HFFc6 (cell line): ENCODE measurements around the gene AP5B1. TPM values are rescaled to one million over a fixed set of nuclear protein-coding genes. Genes with fewer than 3 reads are reported as not detected.

Experiments
- DNase-seq: peaks from one replicate; pipeline ENCODE4 v3.0.0-alpha.2; 2018
- H3K27ac Mint-ChIP-seq: 2 replicates; pipeline ENCODE4 v1.8.0; 2020; ENCODE audit warnings: mild to moderate bottlenecking, mixed read lengths
- H3K27me3 Mint-ChIP-seq: 2 replicates; pipeline ENCODE4 v1.8.0; 2021; ENCODE audit warnings: mild to moderate bottlenecking, moderate library complexity, mixed read lengths; ENCODE audit not compliant: insufficient read depth
- H3K36me3 Mint-ChIP-seq: 2 replicates; pipeline ENCODE4 v1.8.0; 2021; ENCODE audit warnings: low read depth, mixed read lengths
- H3K4me1 Mint-ChIP-seq: 2 replicates; pipeline ENCODE4 v1.8.0; 2020; ENCODE audit warnings: low read depth, mixed read lengths
- H3K4me3 Mint-ChIP-seq: 2 replicates; pipeline ENCODE4 v1.8.0; 2020; ENCODE audit warnings: mild to moderate bottlenecking, moderate library complexity, mixed read lengths
- H3K9me3 Mint-ChIP-seq: 2 replicates; pipeline ENCODE4 v1.8.0; 2020; ENCODE audit warnings: mild to moderate bottlenecking, mixed read lengths
- CTCF ChIP-seq: fragments of 200-600 bp; sonication (generic); IDR thresholded peaks from 2 replicates; pipeline ENCODE4 v1.5.0; 2021; ENCODE audit warnings: antibody characterized with exemption, mild to moderate bottlenecking
- total RNA-seq, 6 experiments: library from RNA; stranded (reverse); fragmentation: NEBNext Ultra II Directional; extraction: Animal tissue kit (Norgen Biotek cat#: 25700); gene quantifications; 2 replicates in 1 of 6; 3 replicates in 5 of 6; pipeline ENCODE4 v1.2.3, GENCODE V29; 2021

AP5B1 gene
- total RNA-seq, 6 experiments from 2014 or later = 8.7 to 11.1 (median 9.5) TPM

GRCh38 chr11:65821107-65821506 is 40.3 kb upstream of the AP5B1 start:
- H3K4me1 Mint-ChIP-seq = peaks cover 6% of the 10 kb centered on the region
- no peak overlapping the region for H3K4me3 Mint-ChIP-seq
- no peak for TF ChIP-seq CTCF
- H3K36me3 Mint-ChIP-seq = no peaks in the 10 kb centered on the region; the same call in 1 of the 2 replicates
- no peaks in the 10 kb centered on the region for H3K9me3 Mint-ChIP-seq
- no peak overlapping the region for H3K27ac Mint-ChIP-seq
- peaks cover 15% of the 10 kb centered on the region for H3K27me3 Mint-ChIP-seq
- DNase-seq = no peak

- peak overlapping the region; percentile 53 for H3K27ac Mint-ChIP-seq
Observed at GRCh38 chr11:65817835-65818680, 37.3 kb upstream of the AP5B1 start.

GRCh38 chr11:65817312-65817834 is 36.6 kb upstream of the AP5B1 start:
- no peaks in the 10 kb centered on the region; the same call in 1 of the 2 replicates for H3K36me3 Mint-ChIP-seq
- H3K9me3 Mint-ChIP-seq = no peaks in the 10 kb centered on the region
- no peak for DNase-seq
- H3K4me1 Mint-ChIP-seq = peaks cover 14% of the 10 kb centered on the region
- H3K27ac Mint-ChIP-seq = peak overlapping the region; percentile 53
- peak overlapping the region; percentile 86 for H3K4me3 Mint-ChIP-seq
- no peak for TF ChIP-seq CTCF
- peaks cover 17% of the 10 kb centered on the region for H3K27me3 Mint-ChIP-seq

More at GRCh38 chr11:65817835-65818680, 37.3 kb upstream of the AP5B1 start:
- Mint-ChIP-seq H3K27me3 (peaks cover 17% of the 10 kb centered on the region), H3K9me3 (no peaks in the 10 kb centered on the region), H3K4me3 (peak overlapping the region; percentile 86), H3K4me1 (peaks cover 14% of the 10 kb centered on the region), H3K36me3 (no peaks in the 10 kb centered on the region; the same call in 1 of the 2 replicates)
- peak; percentile 100 for TF ChIP-seq CTCF
- DNase-seq = peak; percentile 76

GRCh38 chr11:65816696-65817095 is 35.9 kb upstream of the AP5B1 start:
- Mint-ChIP-seq H3K9me3 (no peaks in the 10 kb centered on the region), H3K27ac (no peak overlapping the region), H3K4me1 (peaks cover 14% of the 10 kb centered on the region), H3K36me3 (no peaks in the 10 kb centered on the region; the same call in 1 of the 2 replicates), H3K27me3 (peaks cover 24% of the 10 kb centered on the region), H3K4me3 (no peak overlapping the region)
- TF ChIP-seq CTCF = no peak
- DNase-seq = no peak

- Mint-ChIP-seq H3K27me3 (peaks cover 28% of the 10 kb centered on the region), H3K27ac (no peak overlapping the region), H3K4me3 (no peak overlapping the region), H3K9me3 (no peaks in the 10 kb centered on the region), H3K36me3 (no peaks in the 10 kb centered on the region; the same call in 1 of the 2 replicates), H3K4me1 (peaks cover 14% of the 10 kb centered on the region)
- DNase-seq = no peak
- no peak for TF ChIP-seq CTCF
Observed at GRCh38 chr11:65814986-65815565, 34.3 kb upstream of the AP5B1 start.
